GM12878 (cell line): ENCODE measurements around the gene EOMES. TPM values are rescaled to one million over a fixed set of nuclear protein-coding genes. Genes with fewer than 3 reads are reported as not detected.

ENCODE experiments used
- BACH1 ChIP-seq: fragments of 450-650 bp; IDR thresholded peaks from 2 replicates; pipeline ENCODE4 v1.6.1; 2017; ENCODE audit warnings: mild to moderate bottlenecking, borderline replicate concordance
- BHLHE40 ChIP-seq, 2 experiments: fragments of 450-650 bp in 1 of 2; IDR thresholded peaks; 2 replicates each; pipeline ENCODE4 v1.6.1; 2011 to 2017; ENCODE audit warnings: low read depth in 2 of 2, borderline replicate concordance in 1 of 2, improper control_type of control experiment in 1 of 2, low read length in 1 of 2, mild to moderate bottlenecking in 1 of 2
- CBFB ChIP-seq: IDR thresholded peaks from 2 replicates; pipeline ENCODE4 v1.6.1; 2016; ENCODE audit warnings: antibody characterized with exemption, low read depth
- CHD1 ChIP-seq: IDR thresholded peaks from 2 replicates; pipeline ENCODE4 v1.6.1; 2012; ENCODE audit warnings: low read depth, low read length, improper control_type of control experiment
- CHD2 ChIP-seq: IDR thresholded peaks from 2 replicates; pipeline ENCODE4 v1.6.1; 2011; ENCODE audit warnings: low read depth, low read length, improper control_type of control experiment, borderline replicate concordance
- DPF2 ChIP-seq: fragments of 450-650 bp; IDR thresholded peaks from 2 replicates; pipeline ENCODE4 v1.6.1; 2017; ENCODE audit warnings: mild to moderate bottlenecking
- GABPA ChIP-seq: IDR thresholded peaks from 2 replicates; pipeline ENCODE4 v1.6.1; 2014; ENCODE audit warnings: antibody characterized with exemption, low read depth, mild to moderate bottlenecking, inconsistent platforms
- JUNB ChIP-seq: IDR thresholded peaks from 2 replicates; pipeline ENCODE4 v1.6.1; 2016; ENCODE audit warnings: antibody characterized with exemption, mild to moderate bottlenecking
- NFIC ChIP-seq: IDR thresholded peaks from 2 replicates; pipeline ENCODE4 v1.6.1; 2012; ENCODE audit warnings: low read depth, mild to moderate bottlenecking, inconsistent platforms, low read length, moderate library complexity
- POLR2AphosphoS2 ChIP-seq: IDR thresholded peaks from 2 replicates; pipeline ENCODE4 v1.6.1; 2011; ENCODE audit warnings: low read depth, mild to moderate bottlenecking, low read length, improper control_type of control experiment, moderate library complexity
- POU2F2 ChIP-seq: IDR thresholded peaks from 3 replicates; pipeline ENCODE4 v1.6.1; 2011; ENCODE audit warnings: low read depth, mild to moderate bottlenecking, low read length, borderline replicate concordance
- RAD51 ChIP-seq: fragments of 450-650 bp; IDR thresholded peaks from 2 replicates; pipeline ENCODE4 v1.6.1; 2016; ENCODE audit warnings: moderate library complexity, mild to moderate bottlenecking, inconsistent platforms
- RB1 ChIP-seq: fragments of 450-650 bp; formaldehyde crosslinking; IDR thresholded peaks from 2 replicates; pipeline ENCODE4 v1.6.1; 2017; ENCODE audit warnings: mild to moderate bottlenecking, borderline replicate concordance
- RCOR1 ChIP-seq: conservative IDR thresholded peaks from 2 replicates; pipeline ENCODE4 v1.6.1; 2012; ENCODE audit warnings: low read depth, low read length, improper control_type of control experiment
- RUNX3 ChIP-seq: IDR thresholded peaks from 2 replicates; pipeline ENCODE4 v1.6.1; 2012; ENCODE audit warnings: low read length, inconsistent platforms
- SIX5 ChIP-seq: IDR thresholded peaks from 2 replicates; pipeline ENCODE4 v1.6.1; 2011; ENCODE audit warnings: mild to moderate bottlenecking, low read depth, low read length, moderate library complexity; ENCODE audit not compliant: severe bottlenecking
- SMAD5 ChIP-seq: IDR thresholded peaks from 2 replicates; pipeline ENCODE4 v1.6.1; 2016; ENCODE audit warnings: antibody characterized with exemption, low read depth
- SPI1 ChIP-seq: IDR thresholded peaks from 2 replicates; pipeline ENCODE4 v1.6.1; 2011; ENCODE audit warnings: low read depth, mild to moderate bottlenecking, low read length, moderate library complexity, borderline replicate concordance; ENCODE audit not compliant: insufficient read depth
- STAT1 ChIP-seq: fragments of 450-650 bp; conservative IDR thresholded peaks from 2 replicates; pipeline ENCODE4 v1.6.1; 2014; ENCODE audit warnings: antibody characterized with exemption, mild to moderate bottlenecking
- ZNF384 ChIP-seq: IDR thresholded peaks from 2 replicates; pipeline ENCODE4 v1.6.1; 2012; ENCODE audit warnings: low read depth, mild to moderate bottlenecking, low read length, improper control_type of control experiment, borderline replicate concordance
- ZNF687 ChIP-seq: fragments of 450-650 bp; IDR thresholded peaks from 2 replicates; pipeline ENCODE4 v1.6.1; 2017; ENCODE audit warnings: mild to moderate bottlenecking, moderate library complexity
- polyA plus RNA-seq, 11 experiments: library from polyadenylated mRNA; depleted of rRNA in 4 of 11; unstranded in 6 of 11; stranded (reverse) in 5 of 11; fragments of >200 nt; fragmentation: Nextera tagmentation in 4 of 11; fragmentation: Illumina TruSeq in 1 of 11; extraction: Ambion mirVana in 4 of 11; extraction: Trizol in 1 of 11; gene quantifications; 1 replicate in 1 of 11; 2 replicates in 10 of 11; pipeline versions ENCODE4 v1.2.1 to v1.2.3, GENCODE V29; 2011 to 2016; ENCODE audit warnings: inconsistent platforms in 2 of 11, missing spikeins in 2 of 11, low read depth in 1 of 11
- total RNA-seq, 4 experiments: library from RNA; depleted of rRNA in 3 of 4; stranded (reverse); fragments of >200 nt in 3 of 4; fragmentation: Illumina TruSeq in 1 of 4; extraction: Trizol in 1 of 4; gene quantifications; 2 replicates each; pipeline versions ENCODE4 v1.2.1 to v1.2.3, GENCODE V29; 2013 to 2021
- TF ChIP-seq, protein P1 (sequence below): fragments of 150-350 bp; IDR thresholded peaks from 2 replicates; pipeline ENCODE4 v1.6.1; 2014; ENCODE audit warnings: mild to moderate bottlenecking, low read depth, low read length
- TF ChIP-seq, protein P2 (sequence below): fragments of 450-650 bp; IDR thresholded peaks from 2 replicates; pipeline ENCODE4 v1.6.1; 2016; ENCODE audit warnings: mild to moderate bottlenecking
- TF ChIP-seq, protein P3 (sequence below): IDR thresholded peaks from 2 replicates; pipeline ENCODE4 v1.6.1; 2012; ENCODE audit warnings: low read depth, low read length, improper control_type of control experiment

Gene EOMES
- total and polyA plus RNA-seq, 10 of the 15 experiments (the other 5 are each of a cell fraction or from before 2014, with no cell fraction given), result 1.5 to 178 (median 4.5) TPM

- TF ChIP-seq POLR2AphosphoS2, result no peak
- TF ChIP-seq, protein P1, sequence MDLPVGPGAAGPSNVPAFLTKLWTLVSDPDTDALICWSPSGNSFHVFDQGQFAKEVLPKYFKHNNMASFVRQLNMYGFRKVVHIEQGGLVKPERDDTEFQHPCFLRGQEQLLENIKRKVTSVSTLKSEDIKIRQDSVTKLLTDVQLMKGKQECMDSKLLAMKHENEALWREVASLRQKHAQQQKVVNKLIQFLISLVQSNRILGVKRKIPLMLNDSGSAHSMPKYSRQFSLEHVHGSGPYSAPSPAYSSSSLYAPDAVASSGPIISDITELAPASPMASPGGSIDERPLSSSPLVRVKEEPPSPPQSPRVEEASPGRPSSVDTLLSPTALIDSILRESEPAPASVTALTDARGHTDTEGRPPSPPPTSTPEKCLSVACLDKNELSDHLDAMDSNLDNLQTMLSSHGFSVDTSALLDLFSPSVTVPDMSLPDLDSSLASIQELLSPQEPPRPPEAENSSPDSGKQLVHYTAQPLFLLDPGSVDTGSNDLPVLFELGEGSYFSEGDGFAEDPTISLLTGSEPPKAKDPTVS, result no peak
- TF ChIP-seq ZNF384, result no peak
- no peak for TF ChIP-seq RCOR1
- TF ChIP-seq SMAD5, result no peak
- peak; percentile 49 for TF ChIP-seq ZNF687
- no peak; the same call in 1 of the 2 replicates for TF ChIP-seq CHD1
- TF ChIP-seq, protein P2, sequence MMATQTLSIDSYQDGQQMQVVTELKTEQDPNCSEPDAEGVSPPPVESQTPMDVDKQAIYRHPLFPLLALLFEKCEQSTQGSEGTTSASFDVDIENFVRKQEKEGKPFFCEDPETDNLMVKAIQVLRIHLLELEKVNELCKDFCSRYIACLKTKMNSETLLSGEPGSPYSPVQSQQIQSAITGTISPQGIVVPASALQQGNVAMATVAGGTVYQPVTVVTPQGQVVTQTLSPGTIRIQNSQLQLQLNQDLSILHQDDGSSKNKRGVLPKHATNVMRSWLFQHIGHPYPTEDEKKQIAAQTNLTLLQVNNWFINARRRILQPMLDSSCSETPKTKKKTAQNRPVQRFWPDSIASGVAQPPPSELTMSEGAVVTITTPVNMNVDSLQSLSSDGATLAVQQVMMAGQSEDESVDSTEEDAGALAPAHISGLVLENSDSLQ, result no peak
- no peak for TF ChIP-seq GABPA
- TF ChIP-seq NFIC, result no peak
- no peak for TF ChIP-seq POU2F2
- TF ChIP-seq CHD2, result no peak; the same call in 1 of the 2 replicates
- no peak for TF ChIP-seq SIX5
- no peak for TF ChIP-seq RUNX3
- TF ChIP-seq CBFB, result no peak
- 0 out of 2 replicates have a peak, but pooled peaks have one; percentile 85 for TF ChIP-seq RB1
- TF ChIP-seq DPF2, result peak; percentile 77
- TF ChIP-seq, protein P3, sequence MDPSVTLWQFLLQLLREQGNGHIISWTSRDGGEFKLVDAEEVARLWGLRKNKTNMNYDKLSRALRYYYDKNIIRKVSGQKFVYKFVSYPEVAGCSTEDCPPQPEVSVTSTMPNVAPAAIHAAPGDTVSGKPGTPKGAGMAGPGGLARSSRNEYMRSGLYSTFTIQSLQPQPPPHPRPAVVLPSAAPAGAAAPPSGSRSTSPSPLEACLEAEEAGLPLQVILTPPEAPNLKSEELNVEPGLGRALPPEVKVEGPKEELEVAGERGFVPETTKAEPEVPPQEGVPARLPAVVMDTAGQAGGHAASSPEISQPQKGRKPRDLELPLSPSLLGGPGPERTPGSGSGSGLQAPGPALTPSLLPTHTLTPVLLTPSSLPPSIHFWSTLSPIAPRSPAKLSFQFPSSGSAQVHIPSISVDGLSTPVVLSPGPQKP, result no peak
- TF ChIP-seq SPI1, result no peak
- no peak for TF ChIP-seq RAD51
- no peak; a peak in 1 of 4 replicates for TF ChIP-seq BHLHE40 (IDR thresholded peaks at IDR 0.05; ENCODE audit: borderline replicate concordance in 1 of 2, low read depth in 2 of 2, low read length in 1 of 2)
- no peak for TF ChIP-seq JUNB
- no peak for TF ChIP-seq STAT1
- peak; percentile 62 for TF ChIP-seq BACH1
These were observed at the start of gene EOMES (continued) for GRCh38 chr3:27721717-27722564.
